AG09319 (cell line): ENCODE data around the gene TLE1.

Source experiments
- DNase-seq: peaks from one replicate; pipeline ENCODE4 v3.0.0-alpha.2; 2010; ENCODE audit warnings: low read depth; ENCODE audit errors: extremely low read depth
- CTCF ChIP-seq: IDR thresholded peaks from 2 replicates; pipeline ENCODE4 v1.5.1; 2011; ENCODE audit warnings: low read depth, mild to moderate bottlenecking, inconsistent platforms, low read length, moderate library complexity

TLE1 gene

GRCh38 chr9:81665322-81665871, 23.9 kb downstream of the TLE1 start:
- TF ChIP-seq CTCF, result no peak
- DNase-seq, result no peak

GRCh38 chr9:81664638-81665222, 24.6 kb downstream of the TLE1 start:
- no peak for TF ChIP-seq CTCF

GRCh38 chr9:81661339-81661738, 28.0 kb downstream of the TLE1 start:
- TF ChIP-seq CTCF, result no peak
- DNase-seq, result no peak

More at GRCh38 chr9:81664638-81665222, 24.6 kb downstream of the TLE1 start:
- no peak for DNase-seq

GRCh38 chr9:81656871-81657337, 32.4 kb downstream of the TLE1 start:
- TF ChIP-seq CTCF, result no peak
- DNase-seq, result no peak

GRCh38 chr9:81656004-81656403, 33.3 kb downstream of the TLE1 start:
- no peak for TF ChIP-seq CTCF
- DNase-seq, result no peak

- no peak for TF ChIP-seq CTCF
- DNase-seq, result no peak
Observed at GRCh38 chr9:81653240-81653639, 36.1 kb downstream of the TLE1 start.

- TF ChIP-seq CTCF, result no peak
- no peak for DNase-seq
Observed at GRCh38 chr9:81652058-81652687, 37.2 kb downstream of the TLE1 start.
